Measurements from ENCODE around the gene FNIP2. TPM values are rescaled to one million over a fixed set of nuclear protein-coding genes. Genes with fewer than 3 reads are reported as not detected.
"Not testable (repeated sequence)": the region's sequence is repeated elsewhere in the genome, so short reads cannot be mapped to it uniquely, and the experiment has no call there.

The FNIP2 gene
- total and polyA plus RNA-seq, 3 donors from 2014 or later = 23.5 to 28.4 (median 25.0) TPM

GRCh38 chr4:158877069-158877468, 108.2 kb downstream of the FNIP2 start:
- Histone ChIP-seq H3K27me3 (no peaks in the 10 kb centered on the region), H3K9me3 (no peaks in the 10 kb centered on the region), H3K4me3 (no peak overlapping the region), H3K36me3 (ENCODE audit: low read depth, missing control alignments) (no peaks in the 10 kb centered on the region), H3K27ac (no peak overlapping the region), H3K4me1 (no peaks in the 10 kb centered on the region)
- DNase-seq = no peak
- intact Hi-C loops (cut with DNase I; ENCODE audit: low total_unique reads) = no loop called here
- TF ChIP-seq CTCF (IDR thresholded peaks at IDR 0.05) = no peak
- TF ChIP-seq POLR2A (IDR thresholded peaks at IDR 0.05) = no peak
- 88 to 89% methylated on average over 4 of the region's 4 CpGs for WGBS, 2 donors

GRCh38 chr4:158882142-158882541, 113.3 kb downstream of the FNIP2 start:
- H3K36me3 ChIP-seq (ENCODE audit: low read depth, missing control alignments); DNase-seq; H3K4me1 ChIP-seq; H3K4me3 ChIP-seq; H3K27me3 ChIP-seq; H3K27ac ChIP-seq; intact Hi-C loops (cut with DNase I; ENCODE audit: low total_unique reads); H3K9me3 ChIP-seq: not testable (repeated sequence)
- WGBS, 2 donors = 82 to 92% methylated on average over 6 to 22 of the region's 30 CpGs

GRCh38 chr4:158884280-158884679, 115.5 kb downstream of the FNIP2 start:
- no peaks in the 10 kb centered on the region for H3K4me1 ChIP-seq
- DNase-seq = no peak
- no peak overlapping the region for H3K4me3 ChIP-seq
- H3K27ac ChIP-seq = no peak overlapping the region
- WGBS, 2 donors = 76 to 80% methylated on average over 2 of the region's 2 CpGs
- TF ChIP-seq CTCF (IDR thresholded peaks at IDR 0.05) = no peak
- no peak for TF ChIP-seq POLR2A (IDR thresholded peaks at IDR 0.05)
- no peaks in the 10 kb centered on the region for H3K36me3 ChIP-seq (ENCODE audit: low read depth, missing control alignments)
- H3K9me3 ChIP-seq = no peaks in the 10 kb centered on the region
- intact Hi-C loops (cut with DNase I; ENCODE audit: low total_unique reads) = no loop called here
- no peaks in the 10 kb centered on the region for H3K27me3 ChIP-seq

- no peak for TF ChIP-seq POLR2A (IDR thresholded peaks at IDR 0.05)
- TF ChIP-seq CTCF (IDR thresholded peaks at IDR 0.05) = no peak
Measured at GRCh38 chr4:158885564-158885963, 116.7 kb downstream of the FNIP2 start.

GRCh38 chr4:158890294-158890693, 121.5 kb downstream of the FNIP2 start:
- TF ChIP-seq POLR2A (IDR thresholded peaks at IDR 0.05) (no peak), CTCF (IDR thresholded peaks at IDR 0.05) (no peak)
- Histone ChIP-seq H3K4me1 (no peaks in the 10 kb centered on the region), H3K27ac (no peak overlapping the region), H3K4me3 (no peak overlapping the region), H3K36me3 (ENCODE audit: low read depth, missing control alignments) (no peaks in the 10 kb centered on the region), H3K9me3 (no peaks in the 10 kb centered on the region), H3K27me3 (no peaks in the 10 kb centered on the region)
- DNase-seq = no peak
- 95% methylated on average over 3 of the region's 3 CpGs for WGBS, 2 donors
- intact Hi-C loops (cut with DNase I; ENCODE audit: low total_unique reads) = no loop called here

More at GRCh38 chr4:158885564-158885963, 116.7 kb downstream of the FNIP2 start:
- H3K27me3 ChIP-seq = no peaks in the 10 kb centered on the region
- no peak overlapping the region for H3K27ac ChIP-seq
- whole genome bisulfite sequencing, 2 donors = 92 to 96% methylated on average over 5 of the region's 5 CpGs
- H3K36me3 ChIP-seq (ENCODE audit: low read depth, missing control alignments) = no peaks in the 10 kb centered on the region
- H3K4me3 ChIP-seq = no peak overlapping the region
- H3K9me3 ChIP-seq = no peaks in the 10 kb centered on the region
- no peaks in the 10 kb centered on the region for H3K4me1 ChIP-seq
- intact Hi-C loops (cut with DNase I; ENCODE audit: low total_unique reads) = no loop called here
- DNase-seq = no peak

Measured in testis (tissue), 3 donors.